Mammary epithelial cell (primary cell): ENCODE results near the gene HAPLN2.

Source experiments
- EZH2 ChIP-seq: IDR thresholded peaks from 2 replicates; pipeline ENCODE4 v1.6.1; 2012; ENCODE audit warnings: low read length, inconsistent platforms, borderline replicate concordance
- TF ChIP-seq, protein P1 (sequence below), 2 donors: IDR thresholded peaks in 1 of 2; conservative IDR thresholded peaks in 1 of 2; 2 replicates each; pipeline ENCODE4 v1.5.1; 2011 to 2012; ENCODE audit warnings: inconsistent platforms in 2 of 2, low read length in 2 of 2, mild to moderate bottlenecking in 2 of 2, control low read depth in 1 of 2, low read depth in 1 of 2; ENCODE audit not compliant: insufficient read depth in 1 of 2; ENCODE audit errors: extremely low read depth in 1 of 2

DNA sequence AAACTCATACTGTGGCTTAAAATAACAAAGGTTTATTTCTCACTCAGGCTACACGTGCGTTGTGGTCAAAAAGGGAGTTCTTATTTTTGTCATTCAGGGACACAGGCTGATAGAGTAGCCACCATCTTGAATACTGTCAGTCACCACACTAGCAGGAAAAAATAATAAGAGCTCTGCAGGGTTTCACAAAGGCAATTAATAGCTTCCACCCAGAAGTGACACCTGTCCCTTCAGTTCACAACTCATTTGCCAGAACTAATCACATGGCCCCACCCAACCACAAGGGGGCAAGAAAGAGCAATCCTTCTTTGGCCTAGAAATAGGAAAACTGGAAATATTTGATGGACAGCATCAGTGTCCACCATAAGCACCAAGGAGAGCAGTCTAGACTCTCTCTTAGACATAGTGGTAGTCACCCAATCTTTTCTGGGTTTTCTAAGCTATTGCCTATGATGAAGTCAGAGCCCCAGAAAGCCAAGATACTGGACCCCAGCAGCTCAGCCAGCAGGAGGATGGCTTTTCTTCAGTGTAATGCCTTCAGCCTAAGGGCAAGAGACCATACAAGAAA, 8.2 kb downstream of the HAPLN2 start:
- TF ChIP-seq, protein P1, sequence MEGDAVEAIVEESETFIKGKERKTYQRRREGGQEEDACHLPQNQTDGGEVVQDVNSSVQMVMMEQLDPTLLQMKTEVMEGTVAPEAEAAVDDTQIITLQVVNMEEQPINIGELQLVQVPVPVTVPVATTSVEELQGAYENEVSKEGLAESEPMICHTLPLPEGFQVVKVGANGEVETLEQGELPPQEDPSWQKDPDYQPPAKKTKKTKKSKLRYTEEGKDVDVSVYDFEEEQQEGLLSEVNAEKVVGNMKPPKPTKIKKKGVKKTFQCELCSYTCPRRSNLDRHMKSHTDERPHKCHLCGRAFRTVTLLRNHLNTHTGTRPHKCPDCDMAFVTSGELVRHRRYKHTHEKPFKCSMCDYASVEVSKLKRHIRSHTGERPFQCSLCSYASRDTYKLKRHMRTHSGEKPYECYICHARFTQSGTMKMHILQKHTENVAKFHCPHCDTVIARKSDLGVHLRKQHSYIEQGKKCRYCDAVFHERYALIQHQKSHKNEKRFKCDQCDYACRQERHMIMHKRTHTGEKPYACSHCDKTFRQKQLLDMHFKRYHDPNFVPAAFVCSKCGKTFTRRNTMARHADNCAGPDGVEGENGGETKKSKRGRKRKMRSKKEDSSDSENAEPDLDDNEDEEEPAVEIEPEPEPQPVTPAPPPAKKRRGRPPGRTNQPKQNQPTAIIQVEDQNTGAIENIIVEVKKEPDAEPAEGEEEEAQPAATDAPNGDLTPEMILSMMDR (conservative IDR thresholded peaks at IDR 0.05 in 1 of 2, IDR thresholded peaks at IDR 0.05 in 1 of 2; ENCODE audit: extremely low read depth in 1 of 2, insufficient read depth in 1 of 2, low read depth in 1 of 2, low read length in 2 of 2) = peak; percentile 83 to 86
- no peak for TF ChIP-seq EZH2
